ENCODE measurements around the gene SDK2. TPM values are rescaled to one million over a fixed set of nuclear protein-coding genes. Genes with fewer than 3 reads are reported as not detected.

SDK2 gene
- total and polyA plus RNA-seq, 2 of the 8 experiments (the other 6 are each of a cell fraction or from before 2014, with no cell fraction given) = 3.9 to 4.1 TPM

- Histone ChIP-seq H2BK5ac (ENCODE audit: low read depth, low read length) (no peak overlapping the region), H3K27ac (ENCODE audit: low read depth, low read length) (no peak overlapping the region), H3K23me2 (ENCODE audit: low read depth, low read length) (no peaks in the 10 kb centered on the region), H3K36me3 (ENCODE audit: control insufficient read depth in 2 of 4, insufficient read depth in 4 of 4, low read length in 3 of 4) (no peaks in the 10 kb centered on the region), H4K8ac (ENCODE audit: extremely low read depth, insufficient read depth, low read length) (no peak overlapping the region), H2BK120ac (replicated peaks; ENCODE audit: low read depth, low read length) (no peak overlapping the region), H3K4me2 (ENCODE audit: insufficient read depth in 1 of 2, low read depth in 2 of 2, low read length in 2 of 2) (no peak overlapping the region), H3K14ac (ENCODE audit: insufficient read length) (no peak overlapping the region), H4K20me1 (replicated peaks in 1 of 2; ENCODE audit: control insufficient read depth in 1 of 2, insufficient read depth in 2 of 2, low read length in 2 of 2) (no peaks in the 10 kb centered on the region), H2BK15ac (ENCODE audit: low read length) (no peak overlapping the region), H3K56ac (replicated peaks; ENCODE audit: insufficient read length, low read depth, low read length) (no peak overlapping the region), H3K18ac (ENCODE audit: extremely low read depth, low read length) (no peak overlapping the region), H3K4ac (replicated peaks; ENCODE audit: insufficient read length, low read depth, low read length) (no peak overlapping the region), H2AFZ (ENCODE audit: low read length) (no peak overlapping the region), H3K79me2 (ENCODE audit: control insufficient read depth in 1 of 2, insufficient read depth in 2 of 2, low read length in 2 of 2) (no peaks in the 10 kb centered on the region), H4K5ac (ENCODE audit: insufficient read length, low read depth, low read length) (no peak overlapping the region), H3K9me3 (ENCODE audit: insufficient read depth in 2 of 2, low read depth in 1 of 2, low read length in 1 of 2) (no peaks in the 10 kb centered on the region), H3K9ac (replicated peaks in 1 of 4; ENCODE audit: extremely low read depth in 1 of 4, low read depth in 3 of 4, low read length in 3 of 4) (no peak overlapping the region), H3K4me3 (ENCODE audit: extremely low read depth in 1 of 4, insufficient read depth in 2 of 4, low read depth in 3 of 4, low read length in 4 of 4) (no peak overlapping the region), H3K23ac (ENCODE audit: insufficient read length) (no peak overlapping the region), H3K79me1 (ENCODE audit: low read depth, low read length) (no peaks in the 10 kb centered on the region), H2AK5ac (ENCODE audit: low read depth, low read length) (no peak overlapping the region), H2BK20ac (ENCODE audit: low read length) (no peak overlapping the region), H2BK12ac (ENCODE audit: low read depth, low read length) (no peak overlapping the region), H3K4me1 (replicated peaks in 1 of 4; ENCODE audit: control insufficient read depth in 3 of 4, insufficient read depth in 4 of 4, low read length in 3 of 4) (no peaks in the 10 kb centered on the region; a peak in 1 of 7 replicates), H3K27me3 (replicated peaks in 1 of 4; ENCODE audit: control insufficient read depth in 3 of 4, extremely low read depth in 1 of 4, insufficient read depth in 3 of 4, low read length in 3 of 4) (no peaks in the 10 kb centered on the region), H4K91ac (replicated peaks; ENCODE audit: insufficient read length, low read length) (no peak overlapping the region)
- no peak for TF ChIP-seq RNF2 (IDR thresholded peaks at IDR 0.05; ENCODE audit: borderline replicate concordance, low read depth, low read length, missing control alignments, poor library complexity, severe bottlenecking)
- no peak for TF ChIP-seq RFX5 (IDR thresholded peaks at IDR 0.05; ENCODE audit: borderline replicate concordance, low read depth, low read length)
- no peak for TF ChIP-seq EZH2 (IDR thresholded peaks at IDR 0.05; ENCODE audit: low read depth, low read length, severe bottlenecking)
- TF ChIP-seq POU5F1 (IDR thresholded peaks at IDR 0.05; ENCODE audit: low read depth, low read length) = no peak
- TF ChIP-seq CBX5 (IDR thresholded peaks at IDR 0.05; ENCODE audit: low read depth, low read length) = no peak
- no peak for TF ChIP-seq CREB1 (IDR thresholded peaks at IDR 0.05)
- no peak for TF ChIP-seq HDAC2 (IDR thresholded peaks at IDR 0.05; ENCODE audit: borderline replicate concordance in 1 of 2, low read depth in 2 of 2, low read length in 2 of 2)
- no peak for TF ChIP-seq SIX5 (IDR thresholded peaks at IDR 0.05; ENCODE audit: low read depth, low read length)
- TF ChIP-seq SIRT6 (IDR thresholded peaks at IDR 0.05; ENCODE audit: low read length) = no peak
- no peak for TF ChIP-seq MAFK (IDR thresholded peaks at IDR 0.05; ENCODE audit: low read depth, low read length)
- TF ChIP-seq POLR2AphosphoS5 (IDR thresholded peaks at IDR 0.05; ENCODE audit: low read depth, low read length) = no peak
- FAIRE-seq (no peak), DNase-seq (ENCODE audit: low read depth in 1 of 2, low spot score in 2 of 2) (no peak)
- POLR2A ChIA-PET (ENCODE audit: partially characterized antibody) = interaction anchor here (1.0 kb wide), 1 partner anchor 8 kb away, joined by 3 read pairs; no protein-coding TSS in a partner anchor
- WGBS, 2 experiments (ENCODE audit: extremely low coverage in 1 of 2, insufficient coverage in 1 of 2, insufficient read length in 1 of 2, insufficient replicate concordance in 2 of 2, low coverage in 1 of 2, low lambda C conversion rate in 2 of 2, missing lambda C conversion rate in 1 of 2) = 86% methylated on average over 1 of the region's 1 CpG; no CpG with 5 or more reads in 1 of the 2 experiments
- CTCF ChIA-PET (ENCODE audit: partially characterized antibody) = interaction anchor here (1.4 to 1.7 kb wide), 2 partner anchors 35 to 513 kb away, joined by 3 to 4 read pairs; no protein-coding TSS in a partner anchor
Observed at GRCh38 chr17:73663614-73664013, 19.4 kb upstream of the SDK2 start.
